Smooth muscle cell (in vitro differentiated cells): ENCODE results near the gene HMGXB4. TPM values are rescaled to one million over a fixed set of nuclear protein-coding genes. Genes with fewer than 3 reads are reported as not detected.

Source experiments
- DNase-seq: peaks from one replicate; lab custom pipeline; 2025; ENCODE audit not compliant: unreplicated experiment; lab: John Stamatoyannopoulos, UW
- H2AFZ ChIP-seq: fragments of 200-600 bp; sonication (generic); 2 replicates; pipeline ENCODE4 v1.6.0; 2016; ENCODE audit warnings: antibody characterized with exemption, low read depth, mild to moderate bottlenecking
- H3F3A ChIP-seq: fragments of 200-600 bp; sonication (generic); 2 replicates; pipeline ENCODE4 v1.6.0; 2017; ENCODE audit warnings: antibody characterized with exemption, low read depth
- H3K27ac ChIP-seq: fragments of 200-600 bp; sonication (generic); 2 replicates; pipeline ENCODE4 v1.5.1; 2016; ENCODE audit warnings: low read depth, mild to moderate bottlenecking
- H3K27me3 ChIP-seq: fragments of 200-600 bp; sonication (generic); 2 replicates; pipeline ENCODE4 v1.6.1; 2016; ENCODE audit warnings: low read depth, mild to moderate bottlenecking
- H3K36me3 ChIP-seq: fragments of 200-600 bp; sonication (generic); 2 replicates; pipeline ENCODE4 v1.5.1; 2016; ENCODE audit warnings: low read depth
- H3K4me1 ChIP-seq: fragments of 200-600 bp; sonication (generic); 2 replicates; pipeline ENCODE4 v1.5.1; 2016; ENCODE audit warnings: low read depth
- H3K4me2 ChIP-seq: fragments of 200-600 bp; sonication (generic); 2 replicates; pipeline ENCODE4 v1.6.0; 2016; ENCODE audit warnings: mild to moderate bottlenecking
- H3K4me3 ChIP-seq: fragments of 200-600 bp; sonication (generic); 2 replicates; pipeline ENCODE4 v1.5.1; 2016; ENCODE audit warnings: mild to moderate bottlenecking
- H3K79me2 ChIP-seq: fragments of 200-600 bp; sonication (generic); 2 replicates; pipeline ENCODE4 v1.6.0; 2016; ENCODE audit warnings: low read depth, mild to moderate bottlenecking
- H3K9ac ChIP-seq: fragments of 200-600 bp; sonication (generic); 2 replicates; pipeline ENCODE4 v1.6.0; 2016; ENCODE audit warnings: low read depth
- H3K9me3 ChIP-seq: fragments of 200-600 bp; sonication (generic); replicated peaks from 2 replicates; pipeline ENCODE4 v1.5.1; 2016; ENCODE audit warnings: low read depth
- H4K20me1 ChIP-seq: fragments of 200-600 bp; sonication (generic); 2 replicates; pipeline ENCODE4 v1.6.0; 2016; ENCODE audit warnings: low read depth
- CTCF ChIP-seq: fragments of 200-600 bp; sonication (generic); IDR thresholded peaks from 2 replicates; pipeline ENCODE4 v1.5.1; 2017; ENCODE audit warnings: borderline replicate concordance, mild to moderate bottlenecking, antibody characterized with exemption; ENCODE audit not compliant: insufficient read depth, poor library complexity, severe bottlenecking
- WGBS: methylation state at CpG from one replicate; pipeline ENCODE4 v1.1.7; 2016; ENCODE audit warnings: low lambda C conversion rate; 5-methylcytosine and 5-hydroxymethylcytosine counted together
- polyA plus RNA-seq: library from polyadenylated mRNA; unstranded; fragments of >200 nt; fragmentation: Nextera tagmentation; extraction: Ambion mirVana; gene quantifications from 2 replicates; pipeline ENCODE4 v1.2.1, GENCODE V29; 2016
- total RNA-seq: library from RNA; depleted of rRNA; stranded (reverse); fragments of >200 nt; gene quantifications from 2 replicates; pipeline ENCODE4 v1.2.3, GENCODE V29; 2014

HMGXB4 gene
- total and polyA plus RNA-seq, 2 experiments from 2014 or later = 28.2 to 34.1 TPM

- Histone ChIP-seq H2AFZ (no peak overlapping the region), H3K4me2 (no peak overlapping the region), H3K79me2 (peaks cover 25% of the 10 kb centered on the region), H3K27ac (no peak overlapping the region), H3K36me3 (peaks cover 4% of the 10 kb centered on the region), H3K9ac (no peak overlapping the region), H3K4me3 (no peak overlapping the region), H3K27me3 (no peaks in the 10 kb centered on the region), H4K20me1 (peaks cover 62% of the 10 kb centered on the region), H3F3A (no peaks in the 10 kb centered on the region), H3K9me3 (no peaks in the 10 kb centered on the region), H3K4me1 (no peaks in the 10 kb centered on the region)
- no peak for TF ChIP-seq CTCF
- no peak for DNase-seq
- 94% methylated on average over 1 of the region's 1 CpG for WGBS
Measured at GRCh38 chr22:35275580-35275979, 18.3 kb downstream of the HMGXB4 start.

- Histone ChIP-seq H3F3A (no peaks in the 10 kb centered on the region), H4K20me1 (peaks cover 64% of the 10 kb centered on the region), H3K27ac (no peak overlapping the region), H3K9me3 (no peaks in the 10 kb centered on the region), H3K4me3 (no peak overlapping the region), H3K27me3 (no peaks in the 10 kb centered on the region), H2AFZ (no peak overlapping the region), H3K9ac (no peak overlapping the region), H3K36me3 (peaks cover 4% of the 10 kb centered on the region), H3K4me2 (no peak overlapping the region), H3K79me2 (peaks cover 25% of the 10 kb centered on the region), H3K4me1 (no peaks in the 10 kb centered on the region)
- DNase-seq = no peak
- no peak for TF ChIP-seq CTCF
- 89% methylated on average over 4 of the region's 4 CpGs for WGBS
Measured at GRCh38 chr22:35276019-35276418, 18.7 kb downstream of the HMGXB4 start.

- no peak overlapping the region for H3K4me2 ChIP-seq
- H3K27me3 ChIP-seq = no peaks in the 10 kb centered on the region
- peaks cover 3% of the 10 kb centered on the region for H4K20me1 ChIP-seq
- WGBS = 100% methylated on average over 1 of the region's 1 CpG
- no peak for DNase-seq
- no peaks in the 10 kb centered on the region for H3F3A ChIP-seq
- H3K36me3 ChIP-seq = peaks cover 32% of the 10 kb centered on the region
- no peak overlapping the region for H3K27ac ChIP-seq
- H3K9me3 ChIP-seq = no peaks in the 10 kb centered on the region
- H3K4me1 ChIP-seq = no peaks in the 10 kb centered on the region
- no peak for TF ChIP-seq CTCF
- H3K79me2 ChIP-seq = no peaks in the 10 kb centered on the region
- no peak overlapping the region for H3K9ac ChIP-seq
- no peak overlapping the region for H3K4me3 ChIP-seq
- no peak overlapping the region for H2AFZ ChIP-seq
Measured at GRCh38 chr22:35288116-35288515, 30.8 kb downstream of the HMGXB4 start.

GRCh38 chr22:35292786-35293185 is 35.5 kb downstream of the HMGXB4 start:
- DNase-seq = no peak
- H3K4me2 ChIP-seq = no peak overlapping the region
- peaks cover 31% of the 10 kb centered on the region for H3K36me3 ChIP-seq
- no peaks in the 10 kb centered on the region for H3F3A ChIP-seq
- no peak overlapping the region for H2AFZ ChIP-seq
- no peaks in the 10 kb centered on the region for H3K4me1 ChIP-seq
- no peak for TF ChIP-seq CTCF
- H3K27me3 ChIP-seq = no peaks in the 10 kb centered on the region
- no peak overlapping the region for H3K9ac ChIP-seq
- H3K9me3 ChIP-seq = no peaks in the 10 kb centered on the region
- H3K27ac ChIP-seq = no peak overlapping the region
- WGBS = 97% methylated on average over 3 of the region's 3 CpGs
- no peak overlapping the region for H3K4me3 ChIP-seq
- H3K79me2 ChIP-seq = no peaks in the 10 kb centered on the region
- H4K20me1 ChIP-seq = no peaks in the 10 kb centered on the region
